NCI-H82 treated with DMSO at 0.1 percent for 48 hours (cell line): ENCODE measurements around the gene CFTR.

ENCODE experiments used
- DNase-seq: peaks from one replicate; lab custom pipeline; 2025; ENCODE audit not compliant: unreplicated experiment; lab: John Stamatoyannopoulos, UW

CFTR gene

DNA sequence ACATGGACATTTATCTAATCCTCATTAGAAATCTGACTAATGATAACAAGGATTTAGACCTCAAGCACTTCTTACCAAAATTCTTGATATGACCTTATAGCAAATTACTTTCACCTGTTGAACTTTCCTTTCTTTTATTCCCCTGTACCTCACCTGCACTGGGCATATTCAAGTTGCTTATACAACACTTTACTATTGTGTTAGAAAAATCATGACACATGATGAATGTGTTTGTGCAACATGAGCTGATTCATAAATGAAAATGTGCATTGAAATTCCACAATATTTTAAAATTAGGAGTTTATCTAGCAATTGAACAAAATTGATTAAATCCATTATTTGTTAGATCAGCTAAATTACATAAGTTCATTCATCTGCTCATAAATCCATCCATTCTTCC is 160.6 kb downstream of the CFTR start:
- DNase-seq = no peak

- no peak for DNase-seq
Observed at GRCh38 chr7:117645481-117646165, 165.8 kb downstream of the CFTR start.

DNA sequence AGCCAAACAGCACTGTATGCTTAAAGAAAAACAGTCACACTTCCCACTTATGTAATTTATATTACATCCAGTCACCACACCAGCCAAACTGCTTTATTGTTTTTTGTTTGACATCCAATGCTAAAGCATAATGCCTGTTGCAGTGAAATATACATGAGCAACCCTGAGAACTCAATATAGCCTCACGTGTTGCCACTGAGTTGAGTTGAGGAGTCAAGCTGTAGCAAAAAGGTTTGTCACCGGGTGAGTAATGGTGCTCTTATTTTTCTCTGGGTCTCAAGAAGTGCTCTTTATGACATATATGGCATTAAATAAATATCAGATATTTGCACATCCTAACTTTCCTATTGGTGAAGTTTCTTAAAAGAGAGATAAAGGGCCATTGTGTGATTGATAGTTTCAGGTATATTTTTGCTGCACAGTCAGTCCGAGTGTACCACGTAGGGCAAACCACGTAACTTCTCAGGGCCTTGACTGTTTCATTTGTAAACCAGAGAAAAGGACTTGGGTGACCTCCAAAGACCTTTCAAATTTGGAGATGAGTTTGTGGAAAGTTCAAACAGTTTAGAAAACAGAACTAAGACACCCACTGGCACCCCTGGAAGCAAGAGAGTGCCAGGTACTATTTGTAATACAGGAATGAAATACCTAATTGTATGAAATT is 168.5 kb downstream of the CFTR start:
- DNase-seq = no peak

- no peak for DNase-seq
Observed at GRCh38 chr7:117652943-117653680, 173.3 kb downstream of the CFTR start.

GRCh38 chr7:117654780-117655179 is 175.0 kb downstream of the CFTR start:
- no peak for DNase-seq

DNA sequence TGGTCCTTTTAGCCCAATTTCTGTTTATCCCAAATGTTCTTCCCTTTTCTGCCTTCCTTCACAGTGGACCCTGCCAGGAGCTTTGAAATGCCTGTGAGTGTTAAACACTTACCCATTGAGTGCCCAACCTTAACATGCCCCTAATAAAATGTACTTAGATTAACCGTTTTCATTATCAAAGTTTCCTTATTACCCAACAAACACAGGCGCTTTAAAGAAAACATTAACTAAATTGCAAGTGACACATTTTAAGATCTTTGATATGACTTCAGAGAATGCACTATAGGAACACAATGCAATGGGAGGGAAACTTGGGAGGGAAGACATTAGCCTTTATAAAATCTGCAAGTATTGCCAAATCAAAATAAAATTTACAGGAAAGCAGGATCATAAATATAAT is 177.0 kb downstream of the CFTR start:
- DNase-seq = no peak

GRCh38 chr7:117659531-117660011 is 179.7 kb downstream of the CFTR start:
- no peak for DNase-seq

DNA sequence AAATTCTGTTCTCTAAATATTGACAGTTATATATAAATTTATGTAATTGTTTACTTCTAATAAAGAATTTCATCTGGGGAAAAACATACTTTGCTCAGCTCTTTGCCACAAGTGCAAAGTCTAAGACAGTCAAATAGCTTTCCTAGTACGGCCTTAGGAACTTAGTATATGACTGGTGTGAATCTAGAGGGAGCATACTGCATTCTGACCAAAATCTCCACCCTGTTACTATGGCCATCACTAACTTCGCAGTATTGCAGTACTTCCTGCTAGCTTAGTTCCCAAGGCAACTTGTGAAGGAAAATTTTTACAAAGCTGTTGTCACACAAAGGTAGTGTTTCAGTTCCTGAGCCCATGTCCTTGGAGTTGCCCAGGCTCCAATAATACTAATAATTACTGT is 181.5 kb downstream of the CFTR start:
- DNase-seq = no peak

- DNase-seq = no peak
Observed at GRCh38 chr7:117664047-117664446, 184.2 kb downstream of the CFTR start.

GRCh38 chr7:117665368-117665767 is 185.5 kb downstream of the CFTR start:
- DNase-seq = no peak

GRCh38 chr7:117666031-117666430 is 186.2 kb downstream of the CFTR start:
- DNase-seq = no peak

- no peak for DNase-seq
Observed at GRCh38 chr7:117666689-117667088, 186.9 kb downstream of the CFTR start.

- DNase-seq = no peak
Observed at GRCh38 chr7:117667456-117667855, 187.6 kb downstream of the CFTR start.

- no peak for DNase-seq
Observed at GRCh38 chr7:117669818-117670217, 190.0 kb downstream of the CFTR start.

DNA sequence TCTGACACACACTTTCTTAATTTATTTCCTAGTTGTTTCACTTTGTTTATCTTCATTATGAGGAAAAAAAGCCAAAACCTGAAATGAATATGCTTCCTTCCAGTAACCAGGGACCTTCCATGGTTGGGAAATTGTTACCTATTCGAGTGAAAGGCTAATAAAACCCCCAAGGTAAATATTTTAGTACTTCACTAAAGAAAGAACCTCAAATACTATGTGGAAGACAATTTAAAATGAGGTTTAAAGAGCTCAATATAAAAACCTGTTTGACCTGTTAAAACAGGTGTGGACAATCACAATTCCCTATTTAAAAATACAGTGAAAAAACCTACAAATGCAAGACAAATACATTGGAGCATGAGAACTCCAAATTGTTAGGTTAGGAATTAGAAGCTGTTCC is 192.6 kb downstream of the CFTR start:
- DNase-seq = no peak

DNA sequence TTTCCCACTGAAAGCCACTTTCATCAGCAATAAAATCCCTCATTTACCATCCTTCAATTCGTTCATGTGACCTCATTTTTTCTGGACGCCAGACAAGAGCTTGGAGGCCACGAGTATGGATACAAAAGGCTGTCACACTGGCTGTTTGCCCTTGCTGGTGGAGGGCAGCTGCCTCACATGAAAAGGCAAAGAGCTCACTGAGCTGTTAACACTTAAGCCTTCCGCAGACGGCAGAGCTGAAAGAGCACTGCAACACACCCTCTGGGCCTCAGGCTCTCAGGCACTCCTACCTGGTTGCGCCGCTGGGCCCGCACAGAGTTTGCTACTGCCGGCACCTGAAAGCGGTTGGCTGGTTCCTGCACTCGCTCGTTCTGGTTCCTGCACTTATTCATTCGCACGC is 193.5 kb downstream of the CFTR start:
- DNase-seq = no peak

DNA sequence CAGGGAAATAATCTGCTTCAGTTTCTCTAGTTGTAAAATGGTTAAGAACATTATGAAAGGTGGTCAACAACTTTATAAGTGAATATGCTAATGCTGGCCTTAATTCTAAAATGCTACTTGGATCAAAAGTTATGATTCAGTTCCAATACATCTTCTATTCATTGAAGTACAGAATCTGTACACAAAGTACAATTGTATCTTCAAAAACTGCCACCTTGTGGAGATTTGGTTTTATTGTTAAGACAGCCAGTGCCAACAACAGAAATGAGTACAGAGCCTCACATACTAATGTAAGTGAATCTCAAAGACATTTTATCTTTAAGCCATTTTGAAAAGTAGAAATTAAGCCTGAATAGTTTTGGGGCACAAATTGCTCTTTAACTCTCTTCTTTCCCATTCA is 194.0 kb downstream of the CFTR start:
- DNase-seq = no peak

GRCh38 chr7:117674617-117675016 is 194.8 kb downstream of the CFTR start:
- no peak for DNase-seq

GRCh38 chr7:117675497-117676435 is 195.9 kb downstream of the CFTR start:
- no peak for DNase-seq

GRCh38 chr7:117679120-117679519 is 199.3 kb downstream of the CFTR start:
- no peak for DNase-seq
